Cardiac muscle cell (in vitro differentiated cells and primary cell): Measurements from ENCODE around the gene NENF. TPM values are rescaled to one million over a fixed set of nuclear protein-coding genes. Genes with fewer than 3 reads are reported as not detected.

ENCODE experiments used
- DNase-seq, 2 donors: peaks; one replicate each; pipeline versions ENCODE4 v3.0.0 to v3.0.0-alpha.2; 2010 to 2017; ENCODE audit warnings: low read depth in 1 of 2, low spot score in 1 of 2
- H3K27ac ChIP-seq: fragments of 200-600 bp; sonication (generic); 2 replicates; pipeline ENCODE4 v1.5.1; 2016
- H3K27me3 ChIP-seq: fragments of 200-600 bp; sonication (generic); 2 replicates; pipeline ENCODE4 v1.6.0; 2016; ENCODE audit warnings: control low read depth
- H3K36me3 ChIP-seq: fragments of 200-600 bp; sonication (generic); 2 replicates; pipeline ENCODE4 v1.5.1; 2016; ENCODE audit warnings: control low read depth
- H3K4me1 ChIP-seq: fragments of 200-600 bp; sonication (generic); 2 replicates; pipeline ENCODE4 v1.8.1; 2017; ENCODE audit warnings: low read depth, mild to moderate bottlenecking, mixed run types
- H3K4me3 ChIP-seq: fragments of 200-600 bp; sonication (generic); 2 replicates; pipeline ENCODE4 v1.5.1; 2016; ENCODE audit warnings: mild to moderate bottlenecking
- H3K9me3 ChIP-seq: fragments of 200-600 bp; sonication (generic); 2 replicates; pipeline ENCODE4 v1.5.1; 2017; ENCODE audit warnings: low read depth, mild to moderate bottlenecking, control low read depth
- CTCF ChIP-seq: IDR thresholded peaks from 2 replicates; pipeline ENCODE4 v1.5.1; 2012; ENCODE audit warnings: low read depth, mild to moderate bottlenecking, low read length
- polyA plus RNA-seq: library from polyadenylated mRNA; unstranded; fragments of >200 nt; fragmentation: Nextera tagmentation; extraction: Ambion mirVana; gene quantifications from 2 replicates; pipeline ENCODE4 v1.2.1, GENCODE V29; 2016
- total RNA-seq: library from RNA; depleted of rRNA; stranded (reverse); fragments of >200 nt; gene quantifications from 2 replicates; pipeline ENCODE4 v1.2.3, GENCODE V29; 2016

The NENF gene
- total and polyA plus RNA-seq, 2 experiments from 2014 or later: 23.7 to 34.6 TPM

- no peak overlapping the region for H3K27ac ChIP-seq
- DNase-seq: no peak
- TF ChIP-seq CTCF: no peak
- H3K4me1 ChIP-seq: no peaks in the 10 kb centered on the region
- H3K36me3 ChIP-seq: no peaks in the 10 kb centered on the region
- no peaks in the 10 kb centered on the region for H3K27me3 ChIP-seq
- no peak overlapping the region for H3K4me3 ChIP-seq
- no peaks in the 10 kb centered on the region for H3K9me3 ChIP-seq
These were observed 9.7 kb downstream of the NENF start for GRCh38 chr1:212442408-212442807.

- Histone ChIP-seq H3K27ac (no peak overlapping the region), H3K9me3 (no peaks in the 10 kb centered on the region), H3K27me3 (no peaks in the 10 kb centered on the region), H3K4me3 (no peak overlapping the region), H3K4me1 (no peaks in the 10 kb centered on the region), H3K36me3 (no peaks in the 10 kb centered on the region)
- no peak for DNase-seq
- no peak for TF ChIP-seq CTCF
These were observed 13.6 kb downstream of the NENF start for GRCh38 chr1:212446333-212446732.

- no peak for DNase-seq
- H3K36me3 ChIP-seq: no peaks in the 10 kb centered on the region
- H3K9me3 ChIP-seq: no peaks in the 10 kb centered on the region
- no peak overlapping the region for H3K4me3 ChIP-seq
- no peaks in the 10 kb centered on the region for H3K4me1 ChIP-seq
- no peak for TF ChIP-seq CTCF
- no peaks in the 10 kb centered on the region for H3K27me3 ChIP-seq
- no peak overlapping the region for H3K27ac ChIP-seq
These were observed 14.8 kb downstream of the NENF start for GRCh38 chr1:212447478-212447877.

- H3K36me3 ChIP-seq: no peaks in the 10 kb centered on the region
- H3K4me3 ChIP-seq: no peak overlapping the region
- DNase-seq: no peak
- H3K9me3 ChIP-seq: no peaks in the 10 kb centered on the region
- no peaks in the 10 kb centered on the region for H3K27me3 ChIP-seq
- TF ChIP-seq CTCF: no peak
- H3K27ac ChIP-seq: no peak overlapping the region
- H3K4me1 ChIP-seq: no peaks in the 10 kb centered on the region
These were observed 17.7 kb downstream of the NENF start for GRCh38 chr1:212450331-212450881.

- H3K9me3 ChIP-seq: no peaks in the 10 kb centered on the region
- H3K27me3 ChIP-seq: no peaks in the 10 kb centered on the region
- no peaks in the 10 kb centered on the region for H3K36me3 ChIP-seq
- no peak for DNase-seq
- no peak overlapping the region for H3K27ac ChIP-seq
- no peak overlapping the region for H3K4me3 ChIP-seq
- TF ChIP-seq CTCF: no peak
- H3K4me1 ChIP-seq: peaks cover 3% of the 10 kb centered on the region
These were observed 18.9 kb downstream of the NENF start for GRCh38 chr1:212451416-212452322.
